Karpas-422 (cell line): ENCODE results near the gene CHST11. TPM values are rescaled to one million over a fixed set of nuclear protein-coding genes. Genes with fewer than 3 reads are reported as not detected.
A peak's percentile ranks its signal among the peaks of the same experiment; 100 is the strongest.

Source experiments
- DNase-seq: peaks from one replicate; pipeline ENCODE4 v3.0.0-alpha.2; 2015
- H2AFZ ChIP-seq: fragments of 200-600 bp; sonication (generic); 2 replicates; pipeline ENCODE4 v1.6.1; 2014; ENCODE audit warnings: antibody characterized with exemption, low read length, mixed read lengths
- H3K27ac ChIP-seq: fragments of 200-600 bp; sonication (generic); 2 replicates; pipeline ENCODE4 v1.5.1; 2014; ENCODE audit warnings: mild to moderate bottlenecking, low read length, moderate library complexity
- H3K27me3 ChIP-seq: fragments of 200-600 bp; sonication (generic); 2 replicates; pipeline ENCODE4 v1.6.1; 2014; ENCODE audit warnings: low read length, mixed read lengths
- H3K36me3 ChIP-seq: fragments of 200-600 bp; sonication (generic); 2 replicates; pipeline ENCODE4 v1.6.1; 2014; ENCODE audit warnings: low read length, mixed read lengths; ENCODE audit not compliant: insufficient read depth
- H3K4me1 ChIP-seq: fragments of 200-600 bp; sonication (generic); 2 replicates; pipeline ENCODE4 v1.6.1; 2014; ENCODE audit warnings: mild to moderate bottlenecking, low read length, mixed read lengths
- H3K4me2 ChIP-seq: fragments of 200-600 bp; sonication (generic); 2 replicates; pipeline ENCODE4 v1.6.1; 2014; ENCODE audit warnings: low read length, low read depth, mild to moderate bottlenecking; ENCODE audit not compliant: poor library complexity, severe bottlenecking
- H3K4me3 ChIP-seq: fragments of 200-600 bp; sonication (generic); 2 replicates; pipeline ENCODE4 v1.5.1; 2014; ENCODE audit warnings: mild to moderate bottlenecking, antibody characterized with exemption, low read length, mixed read lengths
- H3K79me2 ChIP-seq: fragments of 200-600 bp; sonication (generic); 2 replicates; pipeline ENCODE4 v1.6.1; 2014; ENCODE audit warnings: mild to moderate bottlenecking, low read length, mixed read lengths
- H3K9ac ChIP-seq: fragments of 200-600 bp; sonication (generic); 2 replicates; pipeline ENCODE4 v1.6.0; 2014; ENCODE audit warnings: low read length
- H3K9me2 ChIP-seq: fragments of 200-600 bp; sonication (generic), shearing (Covaris generic); replicated peaks from 2 replicates; pipeline ENCODE4 v1.6.0; 2014; ENCODE audit warnings: mild to moderate bottlenecking, low read length, moderate library complexity; ENCODE audit not compliant: insufficient read depth
- H3K9me3 ChIP-seq: fragments of 300-700, 200-600 bp; sonication (generic); 2 replicates; pipeline ENCODE4 v1.6.1; 2014; ENCODE audit warnings: low read length, mixed read lengths
- H4K20me1 ChIP-seq: fragments of 200-600 bp; sonication (generic); 2 replicates; pipeline ENCODE4 v1.6.1; 2014; ENCODE audit warnings: mild to moderate bottlenecking, antibody characterized with exemption, low read length, low read depth; ENCODE audit not compliant: insufficient read depth
- total RNA-seq: library from RNA; depleted of rRNA; stranded (reverse); fragments of >200 nt; shearing (Covaris generic); gene quantifications from 2 replicates; pipeline ENCODE4 v1.2.3, GENCODE V29; 2014; ENCODE audit warnings: low replicate concordance

Gene CHST11
- total RNA-seq, 1 experiment from 2014 or later = not detected

GRCh38 chr12:104435765-104436164 lies 21.0 kb upstream of the CHST11 start:
- H3K9me3 ChIP-seq = no peaks in the 10 kb centered on the region
- H3K36me3 ChIP-seq = no peaks in the 10 kb centered on the region
- H3K9me2 ChIP-seq = no peaks in the 10 kb centered on the region
- H3K4me3 ChIP-seq = no peak overlapping the region
- H3K27me3 ChIP-seq = no peaks in the 10 kb centered on the region; the same call in 1 of the 2 replicates
- H3K9ac ChIP-seq = no peak overlapping the region
- H2AFZ ChIP-seq = no peak overlapping the region
- H4K20me1 ChIP-seq = no peaks in the 10 kb centered on the region
- H3K4me1 ChIP-seq = no peaks in the 10 kb centered on the region
- no peak overlapping the region for H3K27ac ChIP-seq
- no peaks in the 10 kb centered on the region for H3K79me2 ChIP-seq
- DNase-seq = no peak
- H3K4me2 ChIP-seq = no peak overlapping the region

GRCh38 chr12:104436790-104437189 lies 20.0 kb upstream of the CHST11 start:
- no peaks in the 10 kb centered on the region for H4K20me1 ChIP-seq
- H3K4me3 ChIP-seq = no peak overlapping the region
- H3K79me2 ChIP-seq = no peaks in the 10 kb centered on the region
- H3K27ac ChIP-seq = no peak overlapping the region
- no peaks in the 10 kb centered on the region for H3K36me3 ChIP-seq
- H3K4me1 ChIP-seq = no peaks in the 10 kb centered on the region
- DNase-seq = no peak
- H3K9me3 ChIP-seq = no peaks in the 10 kb centered on the region
- no peak overlapping the region for H3K4me2 ChIP-seq
- no peaks in the 10 kb centered on the region for H3K9me2 ChIP-seq
- H2AFZ ChIP-seq = no peak overlapping the region
- H3K27me3 ChIP-seq = peaks cover 3% of the 10 kb centered on the region; the same call in 1 of the 2 replicates
- no peak overlapping the region for H3K9ac ChIP-seq

GRCh38 chr12:104438134-104438533 lies 18.6 kb upstream of the CHST11 start:
- H2AFZ ChIP-seq = no peak overlapping the region

GRCh38 chr12:104439137-104439536 lies 17.6 kb upstream of the CHST11 start:
- Histone ChIP-seq H3K79me2 (no peaks in the 10 kb centered on the region), H3K9me3 (no peaks in the 10 kb centered on the region), H4K20me1 (no peaks in the 10 kb centered on the region), H3K4me2 (no peak overlapping the region), H2AFZ (no peak overlapping the region), H3K9ac (no peak overlapping the region), H3K4me3 (no peak overlapping the region), H3K27ac (no peak overlapping the region), H3K27me3 (peaks cover 3% of the 10 kb centered on the region; the same call in 1 of the 2 replicates), H3K9me2 (no peaks in the 10 kb centered on the region), H3K36me3 (no peaks in the 10 kb centered on the region), H3K4me1 (no peaks in the 10 kb centered on the region)
- DNase-seq = no peak

More at GRCh38 chr12:104438134-104438533, 18.6 kb upstream of the CHST11 start:
- Histone ChIP-seq H3K27ac (no peak overlapping the region), H3K79me2 (no peaks in the 10 kb centered on the region), H3K9me2 (no peaks in the 10 kb centered on the region), H3K9me3 (no peaks in the 10 kb centered on the region), H3K4me1 (no peaks in the 10 kb centered on the region), H3K4me3 (no peak overlapping the region), H3K36me3 (no peaks in the 10 kb centered on the region), H3K4me2 (no peak overlapping the region), H3K9ac (no peak overlapping the region), H4K20me1 (no peaks in the 10 kb centered on the region), H3K27me3 (peaks cover 3% of the 10 kb centered on the region; the same call in 1 of the 2 replicates)
- DNase-seq = no peak

- no peak overlapping the region for H3K4me2 ChIP-seq
These were observed 13.7 kb upstream of the CHST11 start for GRCh38 chr12:104443008-104443407.

GRCh38 chr12:104446646-104447421 lies 9.9 kb upstream of the CHST11 start:
- Histone ChIP-seq H4K20me1 (no peaks in the 10 kb centered on the region), H3K27me3 (no peaks in the 10 kb centered on the region), H3K9me3 (peaks cover 6% of the 10 kb centered on the region; the same call in 1 of the 2 replicates), H3K79me2 (no peaks in the 10 kb centered on the region), H3K27ac (no peak overlapping the region), H2AFZ (no peak overlapping the region), H3K4me2 (no peak overlapping the region), H3K4me3 (no peak overlapping the region), H3K9me2 (no peaks in the 10 kb centered on the region), H3K9ac (no peak overlapping the region), H3K4me1 (peaks cover 4% of the 10 kb centered on the region), H3K36me3 (no peaks in the 10 kb centered on the region)
- DNase-seq = peak; percentile 54

More at GRCh38 chr12:104443008-104443407, 13.7 kb upstream of the CHST11 start:
- Histone ChIP-seq H3K27ac (no peak overlapping the region), H3K9me2 (no peaks in the 10 kb centered on the region), H3K9me3 (no peaks in the 10 kb centered on the region), H2AFZ (no peak overlapping the region), H3K4me1 (peaks cover 4% of the 10 kb centered on the region), H3K4me3 (no peak overlapping the region), H3K36me3 (no peaks in the 10 kb centered on the region), H3K9ac (no peak overlapping the region), H4K20me1 (no peaks in the 10 kb centered on the region), H3K27me3 (peaks cover 3% of the 10 kb centered on the region; the same call in 1 of the 2 replicates), H3K79me2 (no peaks in the 10 kb centered on the region)
- DNase-seq = no peak

- Histone ChIP-seq H3K4me2 (no peak overlapping the region), H3K9me3 (peaks cover 6% of the 10 kb centered on the region; the same call in 1 of the 2 replicates), H3K9me2 (no peaks in the 10 kb centered on the region), H3K27me3 (no peaks in the 10 kb centered on the region), H3K36me3 (no peaks in the 10 kb centered on the region), H3K4me1 (peaks cover 4% of the 10 kb centered on the region), H3K4me3 (no peak overlapping the region), H3K79me2 (no peaks in the 10 kb centered on the region), H4K20me1 (no peaks in the 10 kb centered on the region), H3K27ac (no peak overlapping the region), H3K9ac (no peak overlapping the region), H2AFZ (no peak overlapping the region)
- DNase-seq = no peak
These were observed 8.7 kb upstream of the CHST11 start for GRCh38 chr12:104448031-104448430.

- Histone ChIP-seq H3K9ac (no peak overlapping the region), H3K4me3 (no peak overlapping the region), H3K4me2 (no peak overlapping the region), H3K9me3 (peaks cover 6% of the 10 kb centered on the region; the same call in 1 of the 2 replicates), H2AFZ (no peak overlapping the region), H3K27ac (no peak overlapping the region), H3K4me1 (peaks cover 4% of the 10 kb centered on the region), H3K79me2 (no peaks in the 10 kb centered on the region), H3K9me2 (no peaks in the 10 kb centered on the region), H3K36me3 (no peaks in the 10 kb centered on the region), H4K20me1 (no peaks in the 10 kb centered on the region), H3K27me3 (no peaks in the 10 kb centered on the region)
- DNase-seq = no peak
These were observed 8.3 kb upstream of the CHST11 start for GRCh38 chr12:104448451-104448850.
